ENCODE results near the gene SIX4. TPM values are rescaled to one million over a fixed set of nuclear protein-coding genes. Genes with fewer than 3 reads are reported as not detected.

Gene SIX4
- total and polyA plus RNA-seq, 10 of the 15 experiments (the other 5 are each of a cell fraction or from before 2014, with no cell fraction given): 0.04 to 0.26 (median 0.06) TPM; not detected in 5

- TF ChIP-seq CBFB (IDR thresholded peaks at IDR 0.05; ENCODE audit: low read depth): peak; percentile 51; the same call in 1 of the 2 replicates
- TF ChIP-seq ZSCAN29 (IDR thresholded peaks at IDR 0.05): peak; percentile 64; the same call in 1 of the 2 replicates
- TF ChIP-seq JUND (IDR thresholded peaks at IDR 0.05; ENCODE audit: low read depth, low read length): no peak
- TF ChIP-seq STAT1 (conservative IDR thresholded peaks at IDR 0.05): no peak
- TF ChIP-seq IRF5 (IDR thresholded peaks at IDR 0.05; ENCODE audit: borderline replicate concordance): no peak; the same call in 1 of the 2 replicates
- TF ChIP-seq ZNF687 (IDR thresholded peaks at IDR 0.05): no peak
- 0 out of 2 replicates have a peak, but pooled peaks have one; percentile 41 for TF ChIP-seq ESRRA (IDR thresholded peaks at IDR 0.05; ENCODE audit: low read length)
- no peak for TF ChIP-seq PAX5 (IDR thresholded peaks at IDR 0.05; ENCODE audit: borderline replicate concordance, low read depth, low read length)
- TF ChIP-seq NKRF (conservative IDR thresholded peaks at IDR 0.05): peak; percentile 62; the same call in 1 of the 2 replicates
- TF ChIP-seq CHD2 (IDR thresholded peaks at IDR 0.05; ENCODE audit: borderline replicate concordance, low read depth, low read length): no peak
- TF ChIP-seq SIN3A (IDR thresholded peaks at IDR 0.05; ENCODE audit: low read depth, low read length): no peak
- no peak; the same call in 1 of the 2 replicates for TF ChIP-seq CHD1 (IDR thresholded peaks at IDR 0.05; ENCODE audit: low read depth, low read length)
- peak; percentile 93 for TF ChIP-seq POLR2A (IDR thresholded peaks at IDR 0.05; ENCODE audit: low read depth, low read length)
- no peak for TF ChIP-seq SUZ12 (IDR thresholded peaks at IDR 0.05; ENCODE audit: unreplicated experiment)
- TF ChIP-seq REST (IDR thresholded peaks at IDR 0.05; ENCODE audit: low read depth, low read length): peak; percentile 38; the same call in 1 of the 2 replicates
- peak; percentile 59; the same call in 1 of the 2 replicates for TF ChIP-seq PML (IDR thresholded peaks at IDR 0.05; ENCODE audit: low read length)
- no peak for TF ChIP-seq NFYA (IDR thresholded peaks at IDR 0.05; ENCODE audit: borderline replicate concordance, low read depth, low read length)
- 0 out of 2 replicates have a peak, but pooled peaks have one; percentile 60 for TF ChIP-seq POLR2AphosphoS2 (IDR thresholded peaks at IDR 0.05; ENCODE audit: low read depth, low read length)
- peak; percentile 61; the same call in 1 of the 2 replicates for TF ChIP-seq ZNF207 (IDR thresholded peaks at IDR 0.05; ENCODE audit: borderline replicate concordance)
These were observed 10.5 kb upstream of the SIX4 start, which contains the start of gene MNAT1 (continued) for GRCh38 chr14:60734465-60735242.

All from GM12878 (cell line).